PC-3 (cell line): ENCODE data around the gene CD248.

Experiments used
- EZH2 ChIP-seq: fragments of 300-600 bp; sonication (generic); IDR thresholded peaks from one replicate; pipeline ENCODE4 v1.6.1; 2017; ENCODE audit warnings: antibody characterized with exemption, mild to moderate bottlenecking, low read length; ENCODE audit not compliant: unreplicated experiment
- EZH2phosphoT487 ChIP-seq: fragments of 300-600 bp; sonication (generic); IDR thresholded peaks from 2 replicates; pipeline ENCODE4 v1.6.1; 2018; ENCODE audit warnings: mild to moderate bottlenecking, antibody characterized with exemption, low read length, borderline replicate concordance
- TF ChIP-seq, protein P1 (sequence below): fragments of 300-600 bp; sonication (generic); conservative IDR thresholded peaks from 2 replicates; pipeline ENCODE4 v1.5.1; 2017; ENCODE audit warnings: antibody characterized with exemption, low read depth, mild to moderate bottlenecking, low read length

GRCh38 chr11:66311965-66312548 is 4.8 kb downstream of the CD248 start:
- TF ChIP-seq, protein P1, sequence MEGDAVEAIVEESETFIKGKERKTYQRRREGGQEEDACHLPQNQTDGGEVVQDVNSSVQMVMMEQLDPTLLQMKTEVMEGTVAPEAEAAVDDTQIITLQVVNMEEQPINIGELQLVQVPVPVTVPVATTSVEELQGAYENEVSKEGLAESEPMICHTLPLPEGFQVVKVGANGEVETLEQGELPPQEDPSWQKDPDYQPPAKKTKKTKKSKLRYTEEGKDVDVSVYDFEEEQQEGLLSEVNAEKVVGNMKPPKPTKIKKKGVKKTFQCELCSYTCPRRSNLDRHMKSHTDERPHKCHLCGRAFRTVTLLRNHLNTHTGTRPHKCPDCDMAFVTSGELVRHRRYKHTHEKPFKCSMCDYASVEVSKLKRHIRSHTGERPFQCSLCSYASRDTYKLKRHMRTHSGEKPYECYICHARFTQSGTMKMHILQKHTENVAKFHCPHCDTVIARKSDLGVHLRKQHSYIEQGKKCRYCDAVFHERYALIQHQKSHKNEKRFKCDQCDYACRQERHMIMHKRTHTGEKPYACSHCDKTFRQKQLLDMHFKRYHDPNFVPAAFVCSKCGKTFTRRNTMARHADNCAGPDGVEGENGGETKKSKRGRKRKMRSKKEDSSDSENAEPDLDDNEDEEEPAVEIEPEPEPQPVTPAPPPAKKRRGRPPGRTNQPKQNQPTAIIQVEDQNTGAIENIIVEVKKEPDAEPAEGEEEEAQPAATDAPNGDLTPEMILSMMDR = peak; percentile 98
- TF ChIP-seq EZH2 = no peak
- no peak for TF ChIP-seq EZH2phosphoT487
